Mesangial cell (primary cell): ENCODE data around the gene LILRB2. TPM values are rescaled to one million over a fixed set of nuclear protein-coding genes. Genes with fewer than 3 reads are reported as not detected.

Source experiments
- total RNA-seq: library from RNA; depleted of rRNA; stranded (reverse); fragments of >200 nt; gene quantifications from 2 replicates; pipeline ENCODE4 v1.2.3, GENCODE V29; 2015

Gene LILRB2
- not detected in 2 replicates for total RNA-seq

GRCh38 chr19:54281007-54281728 lies at the start of gene LILRB2:
LILRB2 (minus strand) TSS chr19:54281110; CDS start chr19:54280496, 614 bp downstream.

GRCh38 chr19:54312436-54313377 lies 31.8 kb upstream of the LILRB2 start, which contains the start of gene LILRA5:
LILRA5 (minus strand) TSS chr19:54313166; CDS start chr19:54313019, 147 bp downstream.

GRCh38 chr19:54257116-54257480 lies 23.8 kb downstream of the LILRB2 start, which contains the start of gene LILRB5:
LILRB5 (minus strand) TSS chr19:54257273; CDS start chr19:54257193, 80 bp downstream.

GRCh38 chr19:54242646-54243045 lies 38.3 kb downstream of the LILRB2 start, which contains the start of gene LILRA6:
LILRA6 (minus strand) TSS chr19:54242790.

Other genes starting within 250 kb of the LILRB2 start
- gene VSTM1, start 217.2 kb downstream of the LILRB2 start, total RNA-seq, result not detected in 2 replicates
- not detected in 2 replicates for gene TARM1, start 199.7 kb downstream of the LILRB2 start, total RNA-seq
- 1.5 TPM in 1 of 2 replicates, not detected in the other for gene OSCAR, start 180.3 kb downstream of the LILRB2 start, total RNA-seq
- 38.1 and 79.7 TPM in 2 replicates for gene NDUFA3, start 178.3 kb downstream of the LILRB2 start, total RNA-seq
- 15.0 and 16.8 TPM in 2 replicates for gene TFPT, start 165.5 kb downstream of the LILRB2 start, total RNA-seq
- gene PRPF31, start 165.4 kb downstream of the LILRB2 start, total RNA-seq, result 75.3 and 100 TPM in 2 replicates
- 17.9 and 20.4 TPM in 2 replicates for gene CNOT3, start 143.3 kb downstream of the LILRB2 start, total RNA-seq
- gene LENG1, start 121.4 kb downstream of the LILRB2 start, total RNA-seq, result 3.5 and 5.2 TPM in 2 replicates
- 4.1 TPM in 1 of 2 replicates, not detected in the other for gene TMC4, start 108.0 kb downstream of the LILRB2 start, total RNA-seq
- 140 and 150 TPM in 2 replicates for gene MBOAT7, start 91.5 kb downstream of the LILRB2 start, total RNA-seq
- 106 and 125 TPM in 2 replicates for gene TSEN34, start 89.8 kb downstream of the LILRB2 start, total RNA-seq
- gene RPS9, start 80.3 kb downstream of the LILRB2 start, total RNA-seq, result 1,803 and 1,860 TPM in 2 replicates
- 1.1 TPM in 1 of 2 replicates, not detected in the other for gene LILRB3, start 58.1 kb downstream of the LILRB2 start, total RNA-seq
- not detected in 2 replicates for gene LILRA6, start 38.3 kb downstream of the LILRB2 start, total RNA-seq
- not detected in 2 replicates for gene LILRB5, start 23.8 kb downstream of the LILRB2 start, total RNA-seq
- gene LILRA5, start 32.1 kb upstream of the LILRB2 start, total RNA-seq, result not detected in 2 replicates
- gene LILRA4, start 58.1 kb upstream of the LILRB2 start, total RNA-seq, result not detected in 2 replicates
- not detected in 2 replicates for gene LAIR1, start 83.8 kb upstream of the LILRB2 start, total RNA-seq
- not detected in 2 replicates for gene TTYH1, start 134.4 kb upstream of the LILRB2 start, total RNA-seq
- 37.6 and 56.8 TPM in 2 replicates for gene LENG8, start 168.1 kb upstream of the LILRB2 start, total RNA-seq
- 1.8 and 8.7 TPM in 2 replicates for gene LENG9, start 182.7 kb upstream of the LILRB2 start, total RNA-seq
- gene CDC42EP5, start 192.2 kb upstream of the LILRB2 start, total RNA-seq, result 2.4 and 11.5 TPM in 2 replicates
- not detected in 2 replicates for gene LAIR2, start 221.7 kb upstream of the LILRB2 start, total RNA-seq